ENCODE results near the gene TAB2.
"Not testable (repeated sequence)": the region's sequence is repeated elsewhere in the genome, so short reads cannot be mapped to it uniquely, and the experiment has no call there.

Gene TAB2

GRCh38 chr6:149342525-149342924, 25.0 kb downstream of the TAB2 start:
- no peaks in the 10 kb centered on the region for H3K36me3 ChIP-seq (ENCODE audit: control insufficient read depth in 5 of 5, insufficient read depth in 5 of 5, low read length in 5 of 5)
- no peaks in the 10 kb centered on the region for H3K27me3 ChIP-seq (ENCODE audit: control insufficient read depth in 5 of 5, insufficient read depth in 4 of 5, low read length in 5 of 5)
- H3K9ac ChIP-seq (ENCODE audit: low read length in 5 of 5), result no peak overlapping the region
- no peaks in the 10 kb centered on the region for H3K9me3 ChIP-seq (ENCODE audit: control insufficient read depth in 5 of 5, low read length in 5 of 5)
- H3K4me1 ChIP-seq (ENCODE audit: control insufficient read depth in 5 of 5, insufficient read depth in 5 of 5, low read length in 5 of 5), result peaks cover 0 to 33% (median 12%) of the 10 kb centered on the region in 5 donors
- no peak overlapping the region for H3K4me3 ChIP-seq (ENCODE audit: low read depth in 1 of 5, low read length in 5 of 5)
- H3K27ac ChIP-seq (ENCODE audit: low read depth, low read length), result no peak overlapping the region

GRCh38 chr6:149343501-149343900, 26.0 kb downstream of the TAB2 start:
- Histone ChIP-seq H3K27me3 (ENCODE audit: control insufficient read depth in 5 of 5, insufficient read depth in 4 of 5, low read length in 5 of 5) (no peaks in the 10 kb centered on the region), H3K36me3 (ENCODE audit: control insufficient read depth in 5 of 5, insufficient read depth in 5 of 5, low read length in 5 of 5) (no peaks in the 10 kb centered on the region), H3K9me3 (ENCODE audit: control insufficient read depth in 5 of 5, low read length in 5 of 5) (no peaks in the 10 kb centered on the region), H3K4me3 (ENCODE audit: low read depth in 1 of 5, low read length in 5 of 5) (no peak overlapping the region), H3K4me1 (ENCODE audit: control insufficient read depth in 5 of 5, insufficient read depth in 5 of 5, low read length in 5 of 5) (peaks cover 0 to 33% (median 12%) of the 10 kb centered on the region in 5 donors), H3K9ac (ENCODE audit: low read length in 5 of 5) (no peak overlapping the region), H3K27ac (ENCODE audit: low read depth, low read length) (no peak overlapping the region)

- H3K9me3 ChIP-seq (ENCODE audit: control insufficient read depth in 5 of 5, low read length in 5 of 5), result no peaks in the 10 kb centered on the region
- H3K36me3 ChIP-seq (ENCODE audit: control insufficient read depth in 5 of 5, insufficient read depth in 5 of 5, low read length in 5 of 5), result no peaks in the 10 kb centered on the region
- peaks cover 0 to 26% (median 8%) of the 10 kb centered on the region in 5 donors for H3K4me1 ChIP-seq (ENCODE audit: control insufficient read depth in 5 of 5, insufficient read depth in 5 of 5, low read length in 5 of 5)
- H3K9ac ChIP-seq (ENCODE audit: low read length in 5 of 5), result no peak overlapping the region
- H3K27ac ChIP-seq (ENCODE audit: low read depth, low read length), result no peak overlapping the region
- H3K27me3 ChIP-seq (ENCODE audit: control insufficient read depth in 5 of 5, insufficient read depth in 4 of 5, low read length in 5 of 5), result no peaks in the 10 kb centered on the region
- H3K4me3 ChIP-seq (ENCODE audit: low read depth in 1 of 5, low read length in 5 of 5), result no peak overlapping the region
These were observed 28.6 kb downstream of the TAB2 start for GRCh38 chr6:149346078-149346477.

GRCh38 chr6:149347067-149347466, 29.6 kb downstream of the TAB2 start:
- H3K4me1 ChIP-seq (ENCODE audit: control insufficient read depth in 5 of 5, insufficient read depth in 5 of 5, low read length in 5 of 5), result peaks cover 0 to 20% (median 6%) of the 10 kb centered on the region in 5 donors
- H3K36me3 ChIP-seq (ENCODE audit: control insufficient read depth in 5 of 5, insufficient read depth in 5 of 5, low read length in 5 of 5), result no peaks in the 10 kb centered on the region
- no peak overlapping the region for H3K9ac ChIP-seq (ENCODE audit: low read length in 5 of 5)
- no peak overlapping the region for H3K27ac ChIP-seq (ENCODE audit: low read depth, low read length)
- no peak overlapping the region for H3K4me3 ChIP-seq (ENCODE audit: low read depth in 1 of 5, low read length in 5 of 5)
- H3K9me3 ChIP-seq (ENCODE audit: control insufficient read depth in 5 of 5, low read length in 5 of 5), result no peaks in the 10 kb centered on the region
- H3K27me3 ChIP-seq (ENCODE audit: control insufficient read depth in 5 of 5, insufficient read depth in 4 of 5, low read length in 5 of 5), result no peaks in the 10 kb centered on the region

- H3K36me3 ChIP-seq (ENCODE audit: control insufficient read depth in 5 of 5, insufficient read depth in 5 of 5, low read length in 5 of 5); H3K9ac ChIP-seq (ENCODE audit: low read length in 5 of 5); H3K9me3 ChIP-seq (ENCODE audit: control insufficient read depth in 5 of 5, low read length in 5 of 5); H3K4me3 ChIP-seq (ENCODE audit: low read depth in 1 of 5, low read length in 5 of 5); H3K27ac ChIP-seq (ENCODE audit: low read depth, low read length); H3K27me3 ChIP-seq (ENCODE audit: control insufficient read depth in 5 of 5, insufficient read depth in 4 of 5, low read length in 5 of 5); H3K4me1 ChIP-seq (ENCODE audit: control insufficient read depth in 5 of 5, insufficient read depth in 5 of 5, low read length in 5 of 5): not testable (repeated sequence)
These were observed 31.8 kb downstream of the TAB2 start for GRCh38 chr6:149349279-149349678.

- Histone ChIP-seq H3K27me3 (ENCODE audit: control insufficient read depth in 5 of 5, insufficient read depth in 4 of 5, low read length in 5 of 5) (no peaks in the 10 kb centered on the region), H3K4me3 (ENCODE audit: low read depth in 1 of 5, low read length in 5 of 5) (no peak overlapping the region), H3K9me3 (ENCODE audit: control insufficient read depth in 5 of 5, low read length in 5 of 5) (no peaks in the 10 kb centered on the region), H3K4me1 (ENCODE audit: control insufficient read depth in 5 of 5, insufficient read depth in 5 of 5, low read length in 5 of 5) (peaks cover 0 to 7% (median 0%) of the 10 kb centered on the region in 5 donors), H3K9ac (ENCODE audit: low read length in 5 of 5) (no peak overlapping the region), H3K27ac (ENCODE audit: low read depth, low read length) (no peak overlapping the region), H3K36me3 (ENCODE audit: control insufficient read depth in 5 of 5, insufficient read depth in 5 of 5, low read length in 5 of 5) (no peaks in the 10 kb centered on the region)
These were observed 36.5 kb downstream of the TAB2 start for GRCh38 chr6:149354009-149354408.

- no peaks in the 10 kb centered on the region for H3K9me3 ChIP-seq (ENCODE audit: control insufficient read depth in 5 of 5, low read length in 5 of 5)
- no peak overlapping the region for H3K27ac ChIP-seq (ENCODE audit: low read depth, low read length)
- H3K27me3 ChIP-seq (ENCODE audit: control insufficient read depth in 5 of 5, insufficient read depth in 4 of 5, low read length in 5 of 5), result no peaks in the 10 kb centered on the region
- no peaks in the 10 kb centered on the region for H3K36me3 ChIP-seq (ENCODE audit: control insufficient read depth in 5 of 5, insufficient read depth in 5 of 5, low read length in 5 of 5)
- no peak overlapping the region for H3K9ac ChIP-seq (ENCODE audit: low read length in 5 of 5)
- no peak overlapping the region for H3K4me3 ChIP-seq (ENCODE audit: low read depth in 1 of 5, low read length in 5 of 5)
- H3K4me1 ChIP-seq (ENCODE audit: control insufficient read depth in 5 of 5, insufficient read depth in 5 of 5, low read length in 5 of 5), result peaks cover 0 to 18% (median 2%) of the 10 kb centered on the region in 5 donors
These were observed 38.7 kb downstream of the TAB2 start for GRCh38 chr6:149356081-149356750.

GRCh38 chr6:149357726-149358538, 40.4 kb downstream of the TAB2 start:
- no peak overlapping the region for H3K4me3 ChIP-seq (ENCODE audit: low read depth in 1 of 5, low read length in 5 of 5)
- no peak overlapping the region for H3K27ac ChIP-seq (ENCODE audit: low read depth, low read length)
- H3K27me3 ChIP-seq (ENCODE audit: control insufficient read depth in 5 of 5, insufficient read depth in 4 of 5, low read length in 5 of 5), result no peaks in the 10 kb centered on the region
- no peaks in the 10 kb centered on the region for H3K36me3 ChIP-seq (ENCODE audit: control insufficient read depth in 5 of 5, insufficient read depth in 5 of 5, low read length in 5 of 5)
- peaks cover 0 to 14% (median 3%) of the 10 kb centered on the region in 5 donors for H3K4me1 ChIP-seq (ENCODE audit: control insufficient read depth in 5 of 5, insufficient read depth in 5 of 5, low read length in 5 of 5)
- H3K9me3 ChIP-seq (ENCODE audit: control insufficient read depth in 5 of 5, low read length in 5 of 5), result no peaks in the 10 kb centered on the region
- no peak overlapping the region for H3K9ac ChIP-seq (ENCODE audit: low read length in 5 of 5)

GRCh38 chr6:149359440-149359839, 41.9 kb downstream of the TAB2 start:
- no peaks in the 10 kb centered on the region for H3K36me3 ChIP-seq (ENCODE audit: control insufficient read depth in 5 of 5, insufficient read depth in 5 of 5, low read length in 5 of 5)
- peaks cover 0 to 11% (median 3%) of the 10 kb centered on the region in 5 donors for H3K4me1 ChIP-seq (ENCODE audit: control insufficient read depth in 5 of 5, insufficient read depth in 5 of 5, low read length in 5 of 5)
- H3K9ac ChIP-seq (ENCODE audit: low read length in 5 of 5), result no peak overlapping the region
- no peak overlapping the region for H3K4me3 ChIP-seq (ENCODE audit: low read depth in 1 of 5, low read length in 5 of 5)
- no peaks in the 10 kb centered on the region for H3K9me3 ChIP-seq (ENCODE audit: control insufficient read depth in 5 of 5, low read length in 5 of 5)
- no peak overlapping the region for H3K27ac ChIP-seq (ENCODE audit: low read depth, low read length)
- no peaks in the 10 kb centered on the region for H3K27me3 ChIP-seq (ENCODE audit: control insufficient read depth in 5 of 5, insufficient read depth in 4 of 5, low read length in 5 of 5)

GRCh38 chr6:149360536-149360935, 43.0 kb downstream of the TAB2 start:
- no peaks in the 10 kb centered on the region for H3K9me3 ChIP-seq (ENCODE audit: control insufficient read depth in 5 of 5, low read length in 5 of 5)
- peaks cover 0 to 11% (median 3%) of the 10 kb centered on the region in 5 donors for H3K4me1 ChIP-seq (ENCODE audit: control insufficient read depth in 5 of 5, insufficient read depth in 5 of 5, low read length in 5 of 5)
- no peaks in the 10 kb centered on the region for H3K36me3 ChIP-seq (ENCODE audit: control insufficient read depth in 5 of 5, insufficient read depth in 5 of 5, low read length in 5 of 5)
- H3K27ac ChIP-seq (ENCODE audit: low read depth, low read length), result no peak overlapping the region
- H3K4me3 ChIP-seq (ENCODE audit: low read depth in 1 of 5, low read length in 5 of 5), result no peak overlapping the region
- no peaks in the 10 kb centered on the region for H3K27me3 ChIP-seq (ENCODE audit: control insufficient read depth in 5 of 5, insufficient read depth in 4 of 5, low read length in 5 of 5)
- no peak overlapping the region for H3K9ac ChIP-seq (ENCODE audit: low read length in 5 of 5)

All from subcutaneous abdominal adipose tissue (tissue), 5 donors.